Common myeloid progenitor, CD34-positive (primary cell): Measurements from ENCODE around the gene SH3BP2.
A peak's percentile ranks its signal among the peaks of the same experiment; 100 is the strongest.

Experiments
- CTCF ChIA-PET: fragments of 350-600 bp; sonication (Branson Sonifier 250); formaldehyde crosslinking; loops from one replicate; lab custom pipeline; 2021; ENCODE audit warnings: antibody characterized with exemption; lab: Charles Lee
- POLR2A ChIA-PET: fragments of 350-600 bp; sonication (Branson Sonifier 250); formaldehyde crosslinking; loops from one replicate; lab custom pipeline; 2021; ENCODE audit warnings: antibody characterized with exemption; lab: Charles Lee
- DNase-seq, 3 donors: peaks; one replicate each; pipeline versions ENCODE4 v3.0.0 to v3.0.0-alpha.2; 2013
- H3K27ac ChIP-seq, 2 experiments: 1 replicate in 1 of 2; 2 replicates in 1 of 2; pipeline ENCODE4 v1.7.0; 2013; ENCODE audit warnings: inconsistent platforms in 2 of 2, low read length in 2 of 2, mild to moderate bottlenecking in 2 of 2, low read depth in 1 of 2, moderate library complexity in 1 of 2; ENCODE audit not compliant: severe bottlenecking in 2 of 2, insufficient read depth in 1 of 2, poor library complexity in 1 of 2
- H3K27me3 ChIP-seq, 5 experiments: replicated peaks in 2 of 5; 1 replicate in 3 of 5; 2 replicates in 2 of 5; pipeline versions ENCODE4 v1.6.1 to v1.7.0; 2013; ENCODE audit warnings: low read length in 4 of 5, mild to moderate bottlenecking in 2 of 5, moderate library complexity in 2 of 5, inconsistent platforms in 1 of 5; ENCODE audit not compliant: insufficient read depth in 5 of 5, control insufficient read depth in 4 of 5
- H3K36me3 ChIP-seq, 4 experiments: 1 replicate in 2 of 4; 2 replicates in 2 of 4; pipeline versions ENCODE4 v1.6.1 to v1.7.0; 2013; ENCODE audit warnings: low read length in 3 of 4, control low read depth in 1 of 4, mild to moderate bottlenecking in 1 of 4; ENCODE audit not compliant: control insufficient read depth in 4 of 4, insufficient read depth in 4 of 4
- H3K4me1 ChIP-seq, 4 experiments: 1 replicate in 3 of 4; 2 replicates in 1 of 4; pipeline versions ENCODE4 v1.6.1 to v1.7.1; 2013; ENCODE audit warnings: low read length in 3 of 4, mild to moderate bottlenecking in 3 of 4, control low read depth in 1 of 4, inconsistent platforms in 1 of 4, moderate library complexity in 1 of 4; ENCODE audit not compliant: control insufficient read depth in 4 of 4, insufficient read depth in 4 of 4; ENCODE audit errors: control extremely low read depth in 1 of 4
- H3K4me3 ChIP-seq, 7 experiments: 1 replicate in 4 of 7; 2 replicates in 3 of 7; pipeline versions ENCODE4 v1.5.1 to v1.7.0; 2013; ENCODE audit warnings: mild to moderate bottlenecking in 7 of 7, low read length in 6 of 7, moderate library complexity in 6 of 7, inconsistent platforms in 2 of 7, low read depth in 2 of 7, control low read depth in 1 of 7; ENCODE audit not compliant: insufficient read depth in 4 of 7, control insufficient read depth in 1 of 7; ENCODE audit errors: extremely low read depth in 1 of 7
- H3K9me3 ChIP-seq, 5 experiments: 1 replicate in 4 of 5; 2 replicates in 1 of 5; pipeline versions ENCODE4 v1.6.1 to v1.7.1; 2013; ENCODE audit warnings: low read length in 4 of 5, mild to moderate bottlenecking in 2 of 5, inconsistent platforms in 1 of 5, low read depth in 1 of 5, moderate library complexity in 1 of 5; ENCODE audit not compliant: control insufficient read depth in 4 of 5, insufficient read depth in 2 of 5; ENCODE audit errors: control extremely low read depth in 1 of 5
- WGBS: methylation state at CpG from one replicate; pipeline ENCODE4 v1.1.5; 2013; ENCODE audit not compliant: insufficient coverage; 5-methylcytosine and 5-hydroxymethylcytosine counted together

SH3BP2 gene

GRCh38 chr4:2814627-2815270, 21.9 kb downstream of the SH3BP2 start:
- peaks cover 5 to 83% (median 74%) of the 10 kb centered on the region in 4 experiments for H3K4me1 ChIP-seq
- H3K9me3 ChIP-seq, result no peaks in the 10 kb centered on the region
- CTCF ChIA-PET, result interaction anchor here (1.1 to 2.0 kb wide), 4 partner anchors 11 to 51 kb away, joined by 3 to 5 read pairs (median 4); no protein-coding TSS in a partner anchor
- DNase-seq, result no peak
- 84% methylated on average over 5 of the region's 7 CpGs for WGBS
- H3K27me3 ChIP-seq, result no peaks in the 10 kb centered on the region
- no peak overlapping the region for H3K4me3 ChIP-seq
- no peak overlapping the region for H3K27ac ChIP-seq
- POLR2A ChIA-PET, result interaction anchor here (0.9 kb wide), 1 partner anchor 15 kb away, joined by 3 read pairs; no protein-coding TSS in a partner anchor
- peaks cover 0 to 21% (median 0%) of the 10 kb centered on the region in 4 experiments for H3K36me3 ChIP-seq

- H3K4me1 ChIP-seq, result peaks cover 5 to 68% (median 57%) of the 10 kb centered on the region in 4 experiments
- H3K27me3 ChIP-seq, result no peaks in the 10 kb centered on the region
- peaks cover 0 to 33% (median 12%) of the 10 kb centered on the region in 4 experiments for H3K36me3 ChIP-seq
- CTCF ChIA-PET, result interaction anchor here (1.5 kb wide), 1 partner anchor 53 kb away, joined by 3 read pairs; no protein-coding TSS in a partner anchor
- H3K4me3 ChIP-seq, result no peak overlapping the region
- POLR2A ChIA-PET, result no interaction called here
- WGBS, result no CpG with 5 or more reads among the region's 1 CpG
- no peaks in the 10 kb centered on the region for H3K9me3 ChIP-seq
- H3K27ac ChIP-seq, result no peak overlapping the region
- peak in 2 of 3 donors; percentile 43 to 44 for DNase-seq
Observed at GRCh38 chr4:2816401-2816954, 23.6 kb downstream of the SH3BP2 start.

GRCh38 chr4:2817137-2817536, 24.3 kb downstream of the SH3BP2 start:
- CTCF ChIA-PET, result interaction anchor here (1.0 kb wide), 1 partner anchor 26 kb away, joined by 3 read pairs; no protein-coding TSS in a partner anchor
- H3K4me3 ChIP-seq, result peak overlapping the region in 1 of 7 experiments; percentile 77
- H3K27me3 ChIP-seq, result no peaks in the 10 kb centered on the region
- POLR2A ChIA-PET, result no interaction called here
- peaks cover 0 to 33% (median 12%) of the 10 kb centered on the region in 4 experiments for H3K36me3 ChIP-seq
- 65% methylated on average over 4 of the region's 4 CpGs for WGBS
- DNase-seq, result no peak
- H3K9me3 ChIP-seq, result no peaks in the 10 kb centered on the region
- peaks cover 5 to 61% (median 50%) of the 10 kb centered on the region in 4 experiments for H3K4me1 ChIP-seq
- no peak overlapping the region for H3K27ac ChIP-seq

GRCh38 chr4:2817701-2818350, 24.9 kb downstream of the SH3BP2 start:
- H3K4me1 ChIP-seq, result peaks cover 5 to 54% (median 44%) of the 10 kb centered on the region in 4 experiments
- ChIA-PET CTCF (interaction anchor here (0.6 to 1.5 kb wide), 4 partner anchors 12 to 54 kb away, joined by 3 to 5 read pairs (median 3); no protein-coding TSS in a partner anchor), POLR2A (interaction anchor here (0.7 to 1.1 kb wide), 4 partner anchors 17 to 54 kb away, joined by 3 to 5 read pairs (median 4); no protein-coding TSS in a partner anchor)
- no peaks in the 10 kb centered on the region for H3K27me3 ChIP-seq
- WGBS, result 14% methylated on average over 52 of the region's 65 CpGs
- DNase-seq, result no peak
- no peak overlapping the region for H3K27ac ChIP-seq
- no peaks in the 10 kb centered on the region for H3K9me3 ChIP-seq
- peaks cover 0 to 39% (median 17%) of the 10 kb centered on the region in 4 experiments for H3K36me3 ChIP-seq
- peak overlapping the region in 6 of 7 experiments; percentile 20 to 77 (median 71) for H3K4me3 ChIP-seq

- H3K4me1 ChIP-seq, result peaks cover 5 to 48% (median 38%) of the 10 kb centered on the region in 4 experiments
- DNase-seq, result no peak
- peak overlapping the region in 5 of 7 experiments; percentile 53 to 77 (median 72) for H3K4me3 ChIP-seq
- no peaks in the 10 kb centered on the region for H3K9me3 ChIP-seq
- under 1% methylated on average over 48 of the region's 54 CpGs for WGBS
- no peaks in the 10 kb centered on the region for H3K27me3 ChIP-seq
- CTCF ChIA-PET, result interaction anchor here (0.6 to 1.5 kb wide), 8 partner anchors 12 to 160 kb away, joined by 3 to 6 read pairs (median 4); no protein-coding TSS in a partner anchor
- POLR2A ChIA-PET, result interaction anchor here (0.7 to 1.1 kb wide), 5 partner anchors 18 to 54 kb away, joined by 3 to 5 read pairs (median 3); no protein-coding TSS in a partner anchor
- no peak overlapping the region for H3K27ac ChIP-seq
- peaks cover 0 to 44% (median 23%) of the 10 kb centered on the region in 4 experiments for H3K36me3 ChIP-seq
Observed at GRCh38 chr4:2818351-2818939, 25.6 kb downstream of the SH3BP2 start.
